A549 treated with AZD9567 at 1 μM for 4 hours (cell line): Measurements from ENCODE around the gene PROX1. TPM values are rescaled to one million over a fixed set of nuclear protein-coding genes. Genes with fewer than 3 reads are reported as not detected.

Source experiments
- total RNA-seq: library from RNA; stranded (reverse); fragments of 200-300 nt; extraction: Qiagen RNA extraction; gene quantifications from 5 replicates; pipeline ENCODE4 v1.2.3, GENCODE V29; 2022; ENCODE audit not compliant: insufficient read depth

PROX1 gene
- 0.02 to 0.08 TPM (median 0.05 TPM) in 4 of 5 replicates, not detected in the other for total RNA-seq

GRCh38 chr1:213987927-213988506, at the start of gene PROX1:
PROX1 (plus strand) TSS chr1:213987973; CDS start chr1:213996536, 8,563 bp downstream.

